ENCODE results near the gene BMP6.

GRCh38 chr6:7802662-7803061 lies 76.8 kb downstream of the BMP6 start:
- TF ChIP-seq ESRRA (IDR thresholded peaks at IDR 0.05; ENCODE audit: borderline replicate concordance, low read length) (no peak), HES2 (IDR thresholded peaks at IDR 0.05) (no peak), MAX (IDR thresholded peaks at IDR 0.05) (no peak), POLR2A (IDR thresholded peaks at IDR 0.05; ENCODE audit: low read length) (no peak), MAFK (IDR thresholded peaks at IDR 0.05; ENCODE audit: partially characterized antibody) (no peak), CTCF (IDR thresholded peaks at IDR 0.05) (no peak), EP300 (IDR thresholded peaks at IDR 0.05) (no peak), EHMT2 (IDR thresholded peaks at IDR 0.05; ENCODE audit: low read depth) (no peak), RAD21 (conservative IDR thresholded peaks at IDR 0.05 in 1 of 2, IDR thresholded peaks at IDR 0.05 in 1 of 2) (no peak)
